Measurements from ENCODE around the gene ANKHD1. TPM values are rescaled to one million over a fixed set of nuclear protein-coding genes. Genes with fewer than 3 reads are reported as not detected.
A peak's percentile ranks its signal among the peaks of the same experiment; 100 is the strongest.

The ANKHD1 gene
- total and polyA plus RNA-seq, 12 donors: 26.6 to 77.9 (median 67.5) TPM

DNA sequence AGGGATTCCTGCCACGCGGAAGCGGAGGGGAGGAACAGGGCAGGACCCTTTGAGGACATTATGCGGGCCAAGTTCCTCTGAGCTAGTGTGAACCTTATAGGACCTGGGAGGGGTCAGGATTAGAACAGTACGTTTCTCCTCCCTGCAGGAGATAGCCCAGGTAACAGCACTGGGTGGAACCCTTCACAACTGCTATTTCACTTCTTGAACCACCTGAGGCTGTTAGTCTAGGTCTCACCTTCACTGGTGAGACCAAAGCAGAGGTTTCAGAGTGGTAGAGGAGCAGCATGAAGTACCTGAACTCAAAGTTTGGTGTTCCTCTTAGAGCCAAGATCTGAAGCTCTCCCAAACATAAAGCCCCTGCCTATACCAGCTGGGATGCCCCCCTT is 146.7 kb downstream of the ANKHD1 start:
- Histone ChIP-seq H3K36me3 (peaks cover 0 to 65% (median 18%) of the 10 kb centered on the region in 9 donors), H3K9me3 (no peaks in the 10 kb centered on the region), H3K4me3 (peak overlapping the region in 9 of 10 donors; percentile 35 to 64 (median 57)), H3K27me3 (no peaks in the 10 kb centered on the region), H3K4me1 (peaks cover 27 to 57% (median 51%) of the 10 kb centered on the region in 9 donors), H3K27ac (peak overlapping the region; percentile 77 to 97 (median 94))
- ATAC-seq (peak in 3 of 8 donors; percentile 52 to 71 (median 54)), DNase-seq (no peak)
- 0 to 3% methylated on average over 5 of the region's 5 CpGs for WGBS, 2 donors
- TF ChIP-seq, protein P1, sequence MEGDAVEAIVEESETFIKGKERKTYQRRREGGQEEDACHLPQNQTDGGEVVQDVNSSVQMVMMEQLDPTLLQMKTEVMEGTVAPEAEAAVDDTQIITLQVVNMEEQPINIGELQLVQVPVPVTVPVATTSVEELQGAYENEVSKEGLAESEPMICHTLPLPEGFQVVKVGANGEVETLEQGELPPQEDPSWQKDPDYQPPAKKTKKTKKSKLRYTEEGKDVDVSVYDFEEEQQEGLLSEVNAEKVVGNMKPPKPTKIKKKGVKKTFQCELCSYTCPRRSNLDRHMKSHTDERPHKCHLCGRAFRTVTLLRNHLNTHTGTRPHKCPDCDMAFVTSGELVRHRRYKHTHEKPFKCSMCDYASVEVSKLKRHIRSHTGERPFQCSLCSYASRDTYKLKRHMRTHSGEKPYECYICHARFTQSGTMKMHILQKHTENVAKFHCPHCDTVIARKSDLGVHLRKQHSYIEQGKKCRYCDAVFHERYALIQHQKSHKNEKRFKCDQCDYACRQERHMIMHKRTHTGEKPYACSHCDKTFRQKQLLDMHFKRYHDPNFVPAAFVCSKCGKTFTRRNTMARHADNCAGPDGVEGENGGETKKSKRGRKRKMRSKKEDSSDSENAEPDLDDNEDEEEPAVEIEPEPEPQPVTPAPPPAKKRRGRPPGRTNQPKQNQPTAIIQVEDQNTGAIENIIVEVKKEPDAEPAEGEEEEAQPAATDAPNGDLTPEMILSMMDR (IDR thresholded peaks at IDR 0.05): no peak
- intact Hi-C loops (cut with DNase I): loop anchor here in 8 of 10 donors (2.0 to 10.0 kb wide), 6 partner anchors 84 to 146 kb away; partner anchors contain the start of genes TMCO6 (in 5 of the 8), IK (in 2 of the 8), NDUFA2 (in 2 of the 8) and ANKHD1 (in 1 of the 8)

DNA sequence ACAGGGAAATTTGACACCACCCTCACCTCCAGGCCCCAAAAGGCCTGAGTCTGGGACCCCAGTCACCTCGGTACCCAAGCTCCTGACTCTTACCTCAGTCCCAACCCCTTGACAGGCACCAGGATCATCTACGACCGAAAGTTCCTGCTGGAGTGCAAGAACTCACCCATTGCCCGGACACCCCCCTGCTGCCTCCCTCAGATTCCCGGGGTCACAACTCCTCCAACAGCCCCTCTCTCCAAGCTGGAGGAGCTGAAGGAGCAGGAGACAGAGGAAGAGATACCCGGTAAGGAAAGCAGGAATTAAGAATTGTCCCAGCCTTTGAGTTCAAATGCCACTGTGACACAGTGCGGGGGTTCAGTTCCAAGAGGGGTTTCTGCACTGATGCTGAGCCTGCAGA is 147.2 kb downstream of the ANKHD1 start:
- WGBS, 2 donors: 83 to 84% methylated on average over 7 of the region's 7 CpGs
- peak overlapping the region; percentile 77 to 97 (median 94) for H3K27ac ChIP-seq
- H3K4me3 ChIP-seq: peak overlapping the region in 5 of 10 donors; percentile 56 to 64 (median 58)
- peaks cover 0 to 65% (median 21%) of the 10 kb centered on the region in 9 donors for H3K36me3 ChIP-seq
- peaks cover 27 to 61% (median 56%) of the 10 kb centered on the region in 9 donors for H3K4me1 ChIP-seq
- no peak for ATAC-seq
- intact Hi-C loops (cut with DNase I): loop anchor here in 8 of 10 donors (2.0 to 10.0 kb wide), 6 partner anchors 84 to 146 kb away; partner anchors contain the start of genes TMCO6 (in 5 of the 8), IK (in 2 of the 8), NDUFA2 (in 2 of the 8) and ANKHD1 (in 1 of the 8)
- no peak for DNase-seq
- TF ChIP-seq, protein P1 (IDR thresholded peaks at IDR 0.05): no peak
- H3K27me3 ChIP-seq: no peaks in the 10 kb centered on the region
- H3K9me3 ChIP-seq: no peaks in the 10 kb centered on the region

- Histone ChIP-seq H3K27me3 (no peaks in the 10 kb centered on the region), H3K9me3 (no peaks in the 10 kb centered on the region), H3K36me3 (peaks cover 0 to 61% (median 21%) of the 10 kb centered on the region in 9 donors), H3K4me3 (peak overlapping the region in 2 of 10 donors; percentile 56 to 64), H3K4me1 (peaks cover 27 to 67% (median 63%) of the 10 kb centered on the region in 9 donors), H3K27ac (peak overlapping the region; percentile 77 to 97 (median 94))
- peak in 7 of 8 donors; percentile 3 to 52 (median 22) for ATAC-seq
- DNase-seq: peak in 1 of 2 donors; percentile 74
- intact Hi-C loops (cut with DNase I): loop anchor here in 8 of 10 donors (2.0 to 10.0 kb wide), 7 partner anchors 83 to 305 kb away; partner anchors contain the start of genes TMCO6 (in 5 of the 8), ANKHD1 (in 2 of the 8), IK (in 2 of the 8) and NDUFA2 (in 2 of the 8)
- TF ChIP-seq, protein P1 (IDR thresholded peaks at IDR 0.05): no peak
- WGBS, 2 donors: 37 to 50% methylated on average over 3 of the region's 3 CpGs
Observed at GRCh38 chr5:140549237-140550144, 147.9 kb downstream of the ANKHD1 start.
